ENCODE measurements around the gene GRIA4. TPM values are rescaled to one million over a fixed set of nuclear protein-coding genes. Genes with fewer than 3 reads are reported as not detected.
"Not testable (repeated sequence)": the region's sequence is repeated elsewhere in the genome, so short reads cannot be mapped to it uniquely, and the experiment has no call there.

The GRIA4 gene
- polyA plus RNA-seq, 1 donor from 2014 or later, result 6.3 TPM

DNA sequence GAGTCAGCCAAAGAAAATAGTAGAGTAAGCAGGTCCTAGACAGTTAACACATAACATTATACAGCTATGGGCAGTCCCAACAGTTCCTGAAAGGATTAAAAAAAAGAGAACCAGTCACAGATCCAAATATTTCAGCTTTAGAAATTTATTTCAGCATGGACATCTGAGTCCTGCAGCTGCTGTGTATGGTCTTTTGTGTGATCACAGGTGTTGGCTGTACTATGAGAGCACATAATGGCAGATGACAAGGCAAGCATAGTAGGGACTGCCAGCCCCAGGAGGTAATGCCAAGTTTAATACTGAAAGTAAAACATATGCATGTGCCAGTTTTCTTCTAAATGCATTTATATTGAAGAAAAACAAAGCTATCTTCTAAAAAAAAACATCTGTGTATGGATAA is 158.1 kb downstream of the GRIA4 start:
- no peak overlapping the region for H3K4me3 ChIP-seq (ENCODE audit: low read length)
- no peak overlapping the region for H3K27ac ChIP-seq (ENCODE audit: low read length)
- H3K9me3 ChIP-seq (ENCODE audit: low read length), result no peaks in the 10 kb centered on the region
- no peaks in the 10 kb centered on the region for H3K36me3 ChIP-seq (ENCODE audit: insufficient read depth, low read length)
- H4K20me1 ChIP-seq (ENCODE audit: insufficient read depth), result no peaks in the 10 kb centered on the region
- no peak for TF ChIP-seq RAD21 (conservative IDR thresholded peaks at IDR 0.05)
- no peak for TF ChIP-seq EP300 (conservative IDR thresholded peaks at IDR 0.05; ENCODE audit: poor library complexity, severe bottlenecking)
- TF ChIP-seq TAF1 (IDR thresholded peaks at IDR 0.05; ENCODE audit: low read depth), result no peak
- no peak for TF ChIP-seq POLR2AphosphoS5 (IDR thresholded peaks at IDR 0.05)
- no peak for TF ChIP-seq MXI1 (conservative IDR thresholded peaks at IDR 0.05; ENCODE audit: poor library complexity, severe bottlenecking)
- no peak for TF ChIP-seq SMC3 (conservative IDR thresholded peaks at IDR 0.05; ENCODE audit: poor library complexity)
- TF ChIP-seq, protein P1, sequence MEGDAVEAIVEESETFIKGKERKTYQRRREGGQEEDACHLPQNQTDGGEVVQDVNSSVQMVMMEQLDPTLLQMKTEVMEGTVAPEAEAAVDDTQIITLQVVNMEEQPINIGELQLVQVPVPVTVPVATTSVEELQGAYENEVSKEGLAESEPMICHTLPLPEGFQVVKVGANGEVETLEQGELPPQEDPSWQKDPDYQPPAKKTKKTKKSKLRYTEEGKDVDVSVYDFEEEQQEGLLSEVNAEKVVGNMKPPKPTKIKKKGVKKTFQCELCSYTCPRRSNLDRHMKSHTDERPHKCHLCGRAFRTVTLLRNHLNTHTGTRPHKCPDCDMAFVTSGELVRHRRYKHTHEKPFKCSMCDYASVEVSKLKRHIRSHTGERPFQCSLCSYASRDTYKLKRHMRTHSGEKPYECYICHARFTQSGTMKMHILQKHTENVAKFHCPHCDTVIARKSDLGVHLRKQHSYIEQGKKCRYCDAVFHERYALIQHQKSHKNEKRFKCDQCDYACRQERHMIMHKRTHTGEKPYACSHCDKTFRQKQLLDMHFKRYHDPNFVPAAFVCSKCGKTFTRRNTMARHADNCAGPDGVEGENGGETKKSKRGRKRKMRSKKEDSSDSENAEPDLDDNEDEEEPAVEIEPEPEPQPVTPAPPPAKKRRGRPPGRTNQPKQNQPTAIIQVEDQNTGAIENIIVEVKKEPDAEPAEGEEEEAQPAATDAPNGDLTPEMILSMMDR (IDR thresholded peaks at IDR 0.05; ENCODE audit: poor library complexity, severe bottlenecking), result no peak
- no peak for TF ChIP-seq EZH2 (IDR thresholded peaks at IDR 0.05; ENCODE audit: borderline replicate concordance, insufficient read depth, low read length, poor library complexity, severe bottlenecking)
- TF ChIP-seq, protein P2, sequence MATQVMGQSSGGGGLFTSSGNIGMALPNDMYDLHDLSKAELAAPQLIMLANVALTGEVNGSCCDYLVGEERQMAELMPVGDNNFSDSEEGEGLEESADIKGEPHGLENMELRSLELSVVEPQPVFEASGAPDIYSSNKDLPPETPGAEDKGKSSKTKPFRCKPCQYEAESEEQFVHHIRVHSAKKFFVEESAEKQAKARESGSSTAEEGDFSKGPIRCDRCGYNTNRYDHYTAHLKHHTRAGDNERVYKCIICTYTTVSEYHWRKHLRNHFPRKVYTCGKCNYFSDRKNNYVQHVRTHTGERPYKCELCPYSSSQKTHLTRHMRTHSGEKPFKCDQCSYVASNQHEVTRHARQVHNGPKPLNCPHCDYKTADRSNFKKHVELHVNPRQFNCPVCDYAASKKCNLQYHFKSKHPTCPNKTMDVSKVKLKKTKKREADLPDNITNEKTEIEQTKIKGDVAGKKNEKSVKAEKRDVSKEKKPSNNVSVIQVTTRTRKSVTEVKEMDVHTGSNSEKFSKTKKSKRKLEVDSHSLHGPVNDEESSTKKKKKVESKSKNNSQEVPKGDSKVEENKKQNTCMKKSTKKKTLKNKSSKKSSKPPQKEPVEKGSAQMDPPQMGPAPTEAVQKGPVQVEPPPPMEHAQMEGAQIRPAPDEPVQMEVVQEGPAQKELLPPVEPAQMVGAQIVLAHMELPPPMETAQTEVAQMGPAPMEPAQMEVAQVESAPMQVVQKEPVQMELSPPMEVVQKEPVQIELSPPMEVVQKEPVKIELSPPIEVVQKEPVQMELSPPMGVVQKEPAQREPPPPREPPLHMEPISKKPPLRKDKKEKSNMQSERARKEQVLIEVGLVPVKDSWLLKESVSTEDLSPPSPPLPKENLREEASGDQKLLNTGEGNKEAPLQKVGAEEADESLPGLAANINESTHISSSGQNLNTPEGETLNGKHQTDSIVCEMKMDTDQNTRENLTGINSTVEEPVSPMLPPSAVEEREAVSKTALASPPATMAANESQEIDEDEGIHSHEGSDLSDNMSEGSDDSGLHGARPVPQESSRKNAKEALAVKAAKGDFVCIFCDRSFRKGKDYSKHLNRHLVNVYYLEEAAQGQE (IDR thresholded peaks at IDR 0.05; ENCODE audit: borderline replicate concordance), result no peak
- no peaks in the 10 kb centered on the region for H3K79me2 ChIP-seq (replicated peaks; ENCODE audit: insufficient read depth, low read length)
- H3F3A ChIP-seq (ENCODE audit: insufficient read depth, low read length, poor library complexity, severe bottlenecking), result no peaks in the 10 kb centered on the region
- H3K27me3 ChIP-seq (ENCODE audit: insufficient read depth, low read depth, low read length), result no peaks in the 10 kb centered on the region
- H3K9me2 ChIP-seq (ENCODE audit: insufficient read depth, low read length), result no peaks in the 10 kb centered on the region
- no peak overlapping the region for H2AFZ ChIP-seq (ENCODE audit: low read depth, low read length)
- H3K4me2 ChIP-seq (ENCODE audit: low read length), result no peak overlapping the region
- H3K9ac ChIP-seq (ENCODE audit: low read length), result no peak overlapping the region

DNA sequence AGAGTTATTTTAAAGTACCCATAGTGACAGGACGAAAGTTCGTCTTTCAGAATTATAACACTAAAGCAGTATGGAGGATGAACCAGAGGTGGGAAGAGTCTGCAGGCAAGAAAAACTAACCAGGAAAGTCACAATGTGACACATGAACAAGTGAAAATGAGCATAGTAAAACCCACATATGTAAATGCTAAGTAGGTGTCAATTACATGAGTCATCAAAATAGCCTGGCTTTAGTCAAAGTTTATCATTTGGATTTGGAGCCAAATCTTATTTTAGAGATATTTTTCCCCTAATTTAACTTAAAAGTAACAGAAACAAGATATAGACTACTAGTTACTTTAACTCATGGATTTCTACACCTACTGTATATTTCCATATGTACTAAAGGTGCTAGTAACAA is 159.8 kb downstream of the GRIA4 start:
- no peaks in the 10 kb centered on the region for H3K79me2 ChIP-seq (replicated peaks; ENCODE audit: insufficient read depth, low read length)
- H3K9me3 ChIP-seq (ENCODE audit: low read length), result no peaks in the 10 kb centered on the region
- no peaks in the 10 kb centered on the region for H3K36me3 ChIP-seq (ENCODE audit: insufficient read depth, low read length)
- no peaks in the 10 kb centered on the region for H4K20me1 ChIP-seq (ENCODE audit: insufficient read depth)
- no peaks in the 10 kb centered on the region for H3F3A ChIP-seq (ENCODE audit: insufficient read depth, low read length, poor library complexity, severe bottlenecking)
- H3K27ac ChIP-seq (ENCODE audit: low read length), result no peak overlapping the region
- no peak overlapping the region for H3K9ac ChIP-seq (ENCODE audit: low read length)
- no peak overlapping the region for H3K4me2 ChIP-seq (ENCODE audit: low read length)
- H3K4me3 ChIP-seq (ENCODE audit: low read length), result no peak overlapping the region
- H3K27me3 ChIP-seq (ENCODE audit: insufficient read depth, low read depth, low read length), result no peaks in the 10 kb centered on the region
- TF ChIP-seq, protein P2 (IDR thresholded peaks at IDR 0.05; ENCODE audit: borderline replicate concordance), result no peak
- TF ChIP-seq EZH2 (IDR thresholded peaks at IDR 0.05; ENCODE audit: borderline replicate concordance, insufficient read depth, low read length, poor library complexity, severe bottlenecking) (no peak), TAF1 (IDR thresholded peaks at IDR 0.05; ENCODE audit: low read depth) (no peak)
- TF ChIP-seq, protein P1 (IDR thresholded peaks at IDR 0.05; ENCODE audit: poor library complexity, severe bottlenecking), result no peak
- no peaks in the 10 kb centered on the region for H3K9me2 ChIP-seq (ENCODE audit: insufficient read depth, low read length)
- no peak overlapping the region for H2AFZ ChIP-seq (ENCODE audit: low read depth, low read length)

DNA sequence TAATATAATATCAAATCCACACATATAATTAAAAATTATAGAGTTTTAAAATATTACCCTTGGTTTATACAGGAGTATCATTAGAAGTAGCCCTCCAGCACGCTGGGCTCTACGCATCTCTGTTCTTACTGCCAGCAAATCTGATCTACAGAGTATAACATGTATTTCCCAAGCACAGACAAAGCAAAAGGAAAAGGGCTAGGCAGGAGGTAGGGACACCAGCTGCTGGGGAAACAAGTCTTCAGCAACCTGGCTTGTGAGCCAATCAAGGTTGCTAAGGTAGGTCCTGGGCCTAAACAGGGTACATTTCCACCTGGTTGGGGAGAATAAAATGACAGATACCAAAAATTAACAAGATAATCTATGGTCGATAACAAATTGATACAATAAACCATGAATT is 163.6 kb downstream of the GRIA4 start:
- not testable (repeated sequence) for H3K36me3 ChIP-seq (ENCODE audit: insufficient read depth, low read length); H3K9me3 ChIP-seq (ENCODE audit: low read length); H3K27ac ChIP-seq (ENCODE audit: low read length); H3K4me2 ChIP-seq (ENCODE audit: low read length); H3K9me2 ChIP-seq (ENCODE audit: insufficient read depth, low read length); H4K20me1 ChIP-seq (ENCODE audit: insufficient read depth); H3K79me2 ChIP-seq (replicated peaks; ENCODE audit: insufficient read depth, low read length); H3K9ac ChIP-seq (ENCODE audit: low read length); H3F3A ChIP-seq (ENCODE audit: insufficient read depth, low read length, poor library complexity, severe bottlenecking); H3K27me3 ChIP-seq (ENCODE audit: insufficient read depth, low read depth, low read length); H3K4me3 ChIP-seq (ENCODE audit: low read length); H2AFZ ChIP-seq (ENCODE audit: low read depth, low read length)

Measured in neural cell (in vitro differentiated cells).